ENCODE results near the gene MYBBP1A. TPM values are rescaled to one million over a fixed set of nuclear protein-coding genes. Genes with fewer than 3 reads are reported as not detected.

The MYBBP1A gene
- total RNA-seq, 1 experiment from 2014 or later = 155 TPM

GRCh38 chr17:4542726-4543191 lies 12.4 kb downstream of the MYBBP1A start:
- Histone ChIP-seq H3K27me3 (ENCODE audit: low read length) (no peaks in the 10 kb centered on the region), H3K36me3 (ENCODE audit: low read depth, low read length) (peaks cover 3% of the 10 kb centered on the region), H3F3A (ENCODE audit: low read length, unreplicated experiment) (no peaks in the 10 kb centered on the region), H3K4me1 (ENCODE audit: insufficient read depth, low read length) (no peaks in the 10 kb centered on the region), H3K79me2 (ENCODE audit: low read length) (no peaks in the 10 kb centered on the region), H3K27ac (ENCODE audit: low read length) (no peak overlapping the region), H3K9me3 (ENCODE audit: low read length) (no peaks in the 10 kb centered on the region), H4K20me1 (ENCODE audit: low read length) (no peaks in the 10 kb centered on the region), H3K4me2 (ENCODE audit: low read length) (no peak overlapping the region), H3K9ac (ENCODE audit: low read length) (no peak overlapping the region), H3K9me2 (replicated peaks; ENCODE audit: low read length) (no peaks in the 10 kb centered on the region), H3K4me3 (ENCODE audit: low read length) (no peak overlapping the region), H2AFZ (ENCODE audit: low read length) (no peak overlapping the region)
- intact Hi-C loops (cut with micrococcal nuclease) = no loop called here
- DNase-seq = no peak
- ChIA-PET CTCF (no interaction called here), POLR2A (ENCODE audit: unreplicated experiment) (no interaction called here)
- no peak for ATAC-seq
- no TSS peak for BruUV-seq (replicated peaks)
- TF ChIP-seq, protein P1, sequence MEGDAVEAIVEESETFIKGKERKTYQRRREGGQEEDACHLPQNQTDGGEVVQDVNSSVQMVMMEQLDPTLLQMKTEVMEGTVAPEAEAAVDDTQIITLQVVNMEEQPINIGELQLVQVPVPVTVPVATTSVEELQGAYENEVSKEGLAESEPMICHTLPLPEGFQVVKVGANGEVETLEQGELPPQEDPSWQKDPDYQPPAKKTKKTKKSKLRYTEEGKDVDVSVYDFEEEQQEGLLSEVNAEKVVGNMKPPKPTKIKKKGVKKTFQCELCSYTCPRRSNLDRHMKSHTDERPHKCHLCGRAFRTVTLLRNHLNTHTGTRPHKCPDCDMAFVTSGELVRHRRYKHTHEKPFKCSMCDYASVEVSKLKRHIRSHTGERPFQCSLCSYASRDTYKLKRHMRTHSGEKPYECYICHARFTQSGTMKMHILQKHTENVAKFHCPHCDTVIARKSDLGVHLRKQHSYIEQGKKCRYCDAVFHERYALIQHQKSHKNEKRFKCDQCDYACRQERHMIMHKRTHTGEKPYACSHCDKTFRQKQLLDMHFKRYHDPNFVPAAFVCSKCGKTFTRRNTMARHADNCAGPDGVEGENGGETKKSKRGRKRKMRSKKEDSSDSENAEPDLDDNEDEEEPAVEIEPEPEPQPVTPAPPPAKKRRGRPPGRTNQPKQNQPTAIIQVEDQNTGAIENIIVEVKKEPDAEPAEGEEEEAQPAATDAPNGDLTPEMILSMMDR (conservative IDR thresholded peaks at IDR 0.05; ENCODE audit: low read depth, low read length) = no peak
- TF ChIP-seq EZH2 (IDR thresholded peaks at IDR 0.05; ENCODE audit: low read length, unreplicated experiment) (no peak), EZH2phosphoT487 (IDR thresholded peaks at IDR 0.05; ENCODE audit: borderline replicate concordance, low read length) (no peak)

DNA sequence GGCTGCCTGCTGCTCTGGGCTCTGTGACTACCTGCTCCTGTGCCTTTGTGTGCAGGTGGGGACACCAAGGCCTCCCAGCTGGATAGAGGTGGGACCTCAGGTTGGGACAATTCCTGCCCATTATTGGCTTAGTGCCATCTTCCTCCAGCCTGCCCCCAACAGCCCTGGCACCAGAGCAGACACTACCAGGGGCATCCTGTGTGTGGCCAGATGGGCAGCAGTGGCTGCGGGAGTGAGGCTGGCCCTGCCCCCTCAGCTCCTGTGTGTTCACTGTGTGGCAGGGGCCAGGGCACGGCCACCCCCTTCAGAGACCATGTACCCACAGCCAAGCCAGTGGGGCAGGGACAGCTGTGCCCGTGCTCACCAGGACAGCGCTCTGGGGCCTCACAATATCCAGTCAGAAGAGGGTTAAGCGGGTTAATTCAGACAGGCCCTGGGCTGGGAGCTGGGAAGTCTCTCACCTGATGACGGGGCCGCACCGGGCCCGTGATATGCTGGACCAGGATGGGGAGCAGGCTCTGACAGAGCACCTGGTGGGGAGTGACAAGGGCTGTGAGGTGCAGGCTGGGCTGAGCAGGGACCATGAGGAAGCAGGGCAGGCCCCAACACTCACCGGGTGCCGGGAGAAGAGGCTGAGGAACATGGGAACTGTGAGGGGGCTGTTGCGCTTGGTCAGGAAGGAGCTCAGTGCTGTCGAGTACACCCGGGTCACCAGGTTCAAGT lies 13.0 kb downstream of the MYBBP1A start:
- H4K20me1 ChIP-seq (ENCODE audit: low read length) = no peaks in the 10 kb centered on the region
- no peaks in the 10 kb centered on the region for H3K9me3 ChIP-seq (ENCODE audit: low read length)
- H3K9me2 ChIP-seq (replicated peaks; ENCODE audit: low read length) = no peaks in the 10 kb centered on the region
- DNase-seq = no peak
- TF ChIP-seq, protein P1 (conservative IDR thresholded peaks at IDR 0.05; ENCODE audit: low read depth, low read length) = no peak
- TF ChIP-seq EZH2phosphoT487 (IDR thresholded peaks at IDR 0.05; ENCODE audit: borderline replicate concordance, low read length) (no peak), EZH2 (IDR thresholded peaks at IDR 0.05; ENCODE audit: low read length, unreplicated experiment) (no peak)
- no peaks in the 10 kb centered on the region for H3F3A ChIP-seq (ENCODE audit: low read length, unreplicated experiment)
- no peak overlapping the region for H3K4me3 ChIP-seq (ENCODE audit: low read length)
- H3K9ac ChIP-seq (ENCODE audit: low read length) = no peak overlapping the region
- CTCF ChIA-PET = no interaction called here
- no peak overlapping the region for H2AFZ ChIP-seq (ENCODE audit: low read length)
- POLR2A ChIA-PET (ENCODE audit: unreplicated experiment) = no interaction called here
- H3K27me3 ChIP-seq (ENCODE audit: low read length) = no peaks in the 10 kb centered on the region
- no peak overlapping the region for H3K4me2 ChIP-seq (ENCODE audit: low read length)
- no TSS peak for BruUV-seq (replicated peaks)
- H3K4me1 ChIP-seq (ENCODE audit: insufficient read depth, low read length) = no peaks in the 10 kb centered on the region
- H3K36me3 ChIP-seq (ENCODE audit: low read depth, low read length) = peaks cover 3% of the 10 kb centered on the region
- no peak for ATAC-seq
- intact Hi-C loops (cut with micrococcal nuclease) = no loop called here
- H3K79me2 ChIP-seq (ENCODE audit: low read length) = no peaks in the 10 kb centered on the region
- no peak overlapping the region for H3K27ac ChIP-seq (ENCODE audit: low read length)

GRCh38 chr17:4541328-4542002 lies 13.7 kb downstream of the MYBBP1A start:
- no TSS peak for BruUV-seq (replicated peaks)
- H3K4me1 ChIP-seq (ENCODE audit: insufficient read depth, low read length) = no peaks in the 10 kb centered on the region
- H3K9me3 ChIP-seq (ENCODE audit: low read length) = no peaks in the 10 kb centered on the region
- no peaks in the 10 kb centered on the region; the same call in 1 of the 2 replicates for H4K20me1 ChIP-seq (ENCODE audit: low read length)
- H3K27me3 ChIP-seq (ENCODE audit: low read length) = no peaks in the 10 kb centered on the region
- no peak overlapping the region for H3K27ac ChIP-seq (ENCODE audit: low read length)
- H3F3A ChIP-seq (ENCODE audit: low read length, unreplicated experiment) = no peaks in the 10 kb centered on the region
- no peak for DNase-seq
- intact Hi-C loops (cut with micrococcal nuclease) = no loop called here
- H3K36me3 ChIP-seq (ENCODE audit: low read depth, low read length) = peaks cover 3% of the 10 kb centered on the region
- H3K4me2 ChIP-seq (ENCODE audit: low read length) = no peak overlapping the region
- H3K9ac ChIP-seq (ENCODE audit: low read length) = no peak overlapping the region
- H3K4me3 ChIP-seq (ENCODE audit: low read length) = no peak overlapping the region
- no peak for ATAC-seq
- ChIA-PET POLR2A (ENCODE audit: unreplicated experiment) (no interaction called here), CTCF (no interaction called here)
- no peak overlapping the region for H2AFZ ChIP-seq (ENCODE audit: low read length)
- no peaks in the 10 kb centered on the region for H3K79me2 ChIP-seq (ENCODE audit: low read length)
- no peaks in the 10 kb centered on the region for H3K9me2 ChIP-seq (replicated peaks; ENCODE audit: low read length)
- TF ChIP-seq, protein P1 (conservative IDR thresholded peaks at IDR 0.05; ENCODE audit: low read depth, low read length) = no peak
- no peak for TF ChIP-seq EZH2phosphoT487 (IDR thresholded peaks at IDR 0.05; ENCODE audit: borderline replicate concordance, low read length)
- TF ChIP-seq EZH2 (IDR thresholded peaks at IDR 0.05; ENCODE audit: low read length, unreplicated experiment) = no peak
